Measurements from ENCODE around the gene TOX3. TPM values are rescaled to one million over a fixed set of nuclear protein-coding genes. Genes with fewer than 3 reads are reported as not detected.

The TOX3 gene
- total RNA-seq, 1 experiment from 2014 or later = not detected

- Histone ChIP-seq H3K4me1 (ENCODE audit: low read length) (no peaks in the 10 kb centered on the region), H3K9me3 (ENCODE audit: low read length) (no peaks in the 10 kb centered on the region), H3K27me3 (ENCODE audit: low read length) (no peaks in the 10 kb centered on the region), H3K79me2 (ENCODE audit: low read length) (no peaks in the 10 kb centered on the region), H3K9me2 (replicated peaks; ENCODE audit: insufficient read depth, low read length) (0 out of 2 replicates have a peak, but pooled peaks cover 3% of the 10 kb centered on the region), H2AFZ (ENCODE audit: low read length) (no peak overlapping the region), H3K36me3 (ENCODE audit: insufficient read depth, low read length) (no peaks in the 10 kb centered on the region), H4K20me1 (ENCODE audit: insufficient read depth, low read depth, low read length) (no peaks in the 10 kb centered on the region), H3K27ac (ENCODE audit: low read length) (no peak overlapping the region), H3K9ac (ENCODE audit: low read length) (no peak overlapping the region), H3K4me2 (ENCODE audit: low read depth, low read length, poor library complexity, severe bottlenecking) (no peak overlapping the region), H3K4me3 (ENCODE audit: low read length) (no peak overlapping the region)
- no peak for DNase-seq
Measured at GRCh38 chr16:52398491-52398960, 148.4 kb downstream of the TOX3 start.

- no peaks in the 10 kb centered on the region for H3K4me1 ChIP-seq (ENCODE audit: low read length)
- no peaks in the 10 kb centered on the region for H3K9me3 ChIP-seq (ENCODE audit: low read length)
- no peak overlapping the region for H3K9ac ChIP-seq (ENCODE audit: low read length)
- DNase-seq = no peak
- H3K9me2 ChIP-seq (replicated peaks; ENCODE audit: insufficient read depth, low read length) = 0 out of 2 replicates have a peak, but pooled peaks cover 3% of the 10 kb centered on the region
- H3K4me2 ChIP-seq (ENCODE audit: low read depth, low read length, poor library complexity, severe bottlenecking) = no peak overlapping the region
- H3K36me3 ChIP-seq (ENCODE audit: insufficient read depth, low read length) = no peaks in the 10 kb centered on the region
- no peak overlapping the region for H2AFZ ChIP-seq (ENCODE audit: low read length)
- H3K4me3 ChIP-seq (ENCODE audit: low read length) = no peak overlapping the region
- H3K27ac ChIP-seq (ENCODE audit: low read length) = no peak overlapping the region
- no peaks in the 10 kb centered on the region for H4K20me1 ChIP-seq (ENCODE audit: insufficient read depth, low read depth, low read length)
- no peaks in the 10 kb centered on the region for H3K79me2 ChIP-seq (ENCODE audit: low read length)
- no peaks in the 10 kb centered on the region for H3K27me3 ChIP-seq (ENCODE audit: low read length)
Measured at GRCh38 chr16:52398021-52398420, 148.9 kb downstream of the TOX3 start.

- H3K27ac ChIP-seq (ENCODE audit: low read length) = no peak overlapping the region
- H3K4me3 ChIP-seq (ENCODE audit: low read length) = no peak overlapping the region
- H3K79me2 ChIP-seq (ENCODE audit: low read length) = no peaks in the 10 kb centered on the region
- no peaks in the 10 kb centered on the region for H3K27me3 ChIP-seq (ENCODE audit: low read length)
- H4K20me1 ChIP-seq (ENCODE audit: insufficient read depth, low read depth, low read length) = no peaks in the 10 kb centered on the region
- no peaks in the 10 kb centered on the region for H3K4me1 ChIP-seq (ENCODE audit: low read length)
- H3K36me3 ChIP-seq (ENCODE audit: insufficient read depth, low read length) = no peaks in the 10 kb centered on the region
- no peak overlapping the region for H3K9ac ChIP-seq (ENCODE audit: low read length)
- H2AFZ ChIP-seq (ENCODE audit: low read length) = no peak overlapping the region
- no peak for DNase-seq
- H3K9me3 ChIP-seq (ENCODE audit: low read length) = no peaks in the 10 kb centered on the region
- H3K9me2 ChIP-seq (replicated peaks; ENCODE audit: insufficient read depth, low read length) = no peaks in the 10 kb centered on the region
- H3K4me2 ChIP-seq (ENCODE audit: low read depth, low read length, poor library complexity, severe bottlenecking) = no peak overlapping the region
Measured at GRCh38 chr16:52393448-52393847, 153.5 kb downstream of the TOX3 start.

GRCh38 chr16:52389045-52389444, 157.9 kb downstream of the TOX3 start:
- Histone ChIP-seq H3K9me3 (ENCODE audit: low read length) (no peaks in the 10 kb centered on the region), H3K4me3 (ENCODE audit: low read length) (no peak overlapping the region), H3K9me2 (replicated peaks; ENCODE audit: insufficient read depth, low read length) (no peaks in the 10 kb centered on the region), H3K36me3 (ENCODE audit: insufficient read depth, low read length) (no peaks in the 10 kb centered on the region), H3K27me3 (ENCODE audit: low read length) (no peaks in the 10 kb centered on the region), H3K9ac (ENCODE audit: low read length) (no peak overlapping the region), H3K27ac (ENCODE audit: low read length) (no peak overlapping the region), H3K79me2 (ENCODE audit: low read length) (no peaks in the 10 kb centered on the region), H3K4me2 (ENCODE audit: low read depth, low read length, poor library complexity, severe bottlenecking) (no peak overlapping the region), H3K4me1 (ENCODE audit: low read length) (no peaks in the 10 kb centered on the region), H2AFZ (ENCODE audit: low read length) (no peak overlapping the region), H4K20me1 (ENCODE audit: insufficient read depth, low read depth, low read length) (no peaks in the 10 kb centered on the region)
- DNase-seq = no peak

Measured in Karpas-422 (cell line).